HFFc6 (cell line): ENCODE results near the gene PMEPA1. TPM values are rescaled to one million over a fixed set of nuclear protein-coding genes. Genes with fewer than 3 reads are reported as not detected.

Experiments
- DNase-seq: peaks from one replicate; pipeline ENCODE4 v3.0.0-alpha.2; 2018
- H3K27ac Mint-ChIP-seq: 2 replicates; pipeline ENCODE4 v1.8.0; 2020; ENCODE audit warnings: mild to moderate bottlenecking, mixed read lengths
- H3K27me3 Mint-ChIP-seq: 2 replicates; pipeline ENCODE4 v1.8.0; 2021; ENCODE audit warnings: mild to moderate bottlenecking, moderate library complexity, mixed read lengths; ENCODE audit not compliant: insufficient read depth
- H3K36me3 Mint-ChIP-seq: 2 replicates; pipeline ENCODE4 v1.8.0; 2021; ENCODE audit warnings: low read depth, mixed read lengths
- H3K4me1 Mint-ChIP-seq: 2 replicates; pipeline ENCODE4 v1.8.0; 2020; ENCODE audit warnings: low read depth, mixed read lengths
- H3K4me3 Mint-ChIP-seq: 2 replicates; pipeline ENCODE4 v1.8.0; 2020; ENCODE audit warnings: mild to moderate bottlenecking, moderate library complexity, mixed read lengths
- H3K9me3 Mint-ChIP-seq: 2 replicates; pipeline ENCODE4 v1.8.0; 2020; ENCODE audit warnings: mild to moderate bottlenecking, mixed read lengths
- CTCF ChIP-seq: fragments of 200-600 bp; sonication (generic); IDR thresholded peaks from 2 replicates; pipeline ENCODE4 v1.5.0; 2021; ENCODE audit warnings: antibody characterized with exemption, mild to moderate bottlenecking
- total RNA-seq, 6 experiments: library from RNA; stranded (reverse); fragmentation: NEBNext Ultra II Directional; extraction: Animal tissue kit (Norgen Biotek cat#: 25700); gene quantifications; 2 replicates in 1 of 6; 3 replicates in 5 of 6; pipeline ENCODE4 v1.2.3, GENCODE V29; 2021

PMEPA1 gene
- total RNA-seq, 6 experiments from 2014 or later, result 4.7 to 8.0 (median 5.3) TPM

GRCh38 chr20:57680934-57681914 is 28.6 kb downstream of the PMEPA1 start:
- no peak for DNase-seq
- Mint-ChIP-seq H3K36me3 (no peaks in the 10 kb centered on the region), H3K27ac (no peak overlapping the region), H3K4me3 (no peak overlapping the region), H3K9me3 (no peaks in the 10 kb centered on the region), H3K27me3 (peaks cover 12% of the 10 kb centered on the region), H3K4me1 (no peaks in the 10 kb centered on the region)
- no peak for TF ChIP-seq CTCF

- Mint-ChIP-seq H3K9me3 (no peaks in the 10 kb centered on the region), H3K4me1 (no peaks in the 10 kb centered on the region), H3K4me3 (no peak overlapping the region)
These were observed 29.6 kb downstream of the PMEPA1 start for GRCh38 chr20:57680131-57680716.

GRCh38 chr20:57679113-57679512 is 30.7 kb downstream of the PMEPA1 start:
- H3K36me3 Mint-ChIP-seq, result no peaks in the 10 kb centered on the region
- H3K4me1 Mint-ChIP-seq, result no peaks in the 10 kb centered on the region
- no peaks in the 10 kb centered on the region for H3K9me3 Mint-ChIP-seq
- no peak overlapping the region for H3K4me3 Mint-ChIP-seq
- TF ChIP-seq CTCF, result no peak
- no peak for DNase-seq
- H3K27me3 Mint-ChIP-seq, result peaks cover 12% of the 10 kb centered on the region
- H3K27ac Mint-ChIP-seq, result no peak overlapping the region

More at GRCh38 chr20:57680131-57680716, 29.6 kb downstream of the PMEPA1 start:
- no peaks in the 10 kb centered on the region for H3K36me3 Mint-ChIP-seq
- H3K27me3 Mint-ChIP-seq, result peaks cover 12% of the 10 kb centered on the region
- H3K27ac Mint-ChIP-seq, result no peak overlapping the region
- TF ChIP-seq CTCF, result no peak
- no peak for DNase-seq

- no peaks in the 10 kb centered on the region for H3K9me3 Mint-ChIP-seq
- no peak overlapping the region for H3K27ac Mint-ChIP-seq
- peaks cover 12% of the 10 kb centered on the region for H3K27me3 Mint-ChIP-seq
- H3K4me3 Mint-ChIP-seq, result no peak overlapping the region
- no peaks in the 10 kb centered on the region for H3K4me1 Mint-ChIP-seq
- DNase-seq, result no peak
- no peak for TF ChIP-seq CTCF
- no peaks in the 10 kb centered on the region for H3K36me3 Mint-ChIP-seq
These were observed 31.5 kb downstream of the PMEPA1 start for GRCh38 chr20:57678340-57678739.

GRCh38 chr20:57677584-57677982 is 32.2 kb downstream of the PMEPA1 start:
- no peaks in the 10 kb centered on the region for H3K9me3 Mint-ChIP-seq
- DNase-seq, result no peak
- peaks cover 12% of the 10 kb centered on the region for H3K27me3 Mint-ChIP-seq
- H3K36me3 Mint-ChIP-seq, result no peaks in the 10 kb centered on the region
- no peak for TF ChIP-seq CTCF
- no peak overlapping the region for H3K4me3 Mint-ChIP-seq
- no peak overlapping the region for H3K27ac Mint-ChIP-seq
- no peaks in the 10 kb centered on the region for H3K4me1 Mint-ChIP-seq
